HT1080 (cell line): ENCODE results near the gene JMJD8. TPM values are rescaled to one million over a fixed set of nuclear protein-coding genes. Genes with fewer than 3 reads are reported as not detected.

Experiments used
- DNase-seq: peaks from one replicate; pipeline ENCODE4 v3.0.0-alpha.2; 2015; ENCODE audit warnings: low read depth
- polyA plus RNA-seq, 2 experiments: library from polyadenylated mRNA; depleted of rRNA; stranded (reverse); fragments of >200 nt; gene quantifications; 2 replicates each; pipeline ENCODE4 v1.2.3, GENCODE V29; 2015
- total RNA-seq: library from RNA; depleted of rRNA; stranded (reverse); fragments of >200 nt; shearing (Covaris generic); gene quantifications from 2 replicates; pipeline ENCODE4 v1.2.3, GENCODE V29; 2014; rRNA removed

The JMJD8 gene
- 43.0 and 46.2 TPM in 2 replicates for total RNA-seq
- polyA plus RNA-seq (2015; cell fraction: cytosol; rRNA removed), result 61.9 and 70.5 TPM in 2 replicates
- 63.7 and 64.1 TPM in 2 replicates for polyA plus RNA-seq (2015; cell fraction: nucleus; rRNA removed)

GRCh38 chr16:684071-684794, at the start of gene JMJD8:
JMJD8 (minus strand) TSS chr16:684334; CDS start chr16:684319, 15 bp downstream.
- DNase-seq, result peak; percentile 84

GRCh38 chr16:733382-734207, 49.5 kb upstream of the JMJD8 start:
- no peak for DNase-seq

GRCh38 chr16:732936-733335, 48.8 kb upstream of the JMJD8 start:
- no peak for DNase-seq

GRCh38 chr16:732332-732731, 48.2 kb upstream of the JMJD8 start:
- DNase-seq, result no peak

GRCh38 chr16:730666-731509, 46.8 kb upstream of the JMJD8 start:
- DNase-seq, result no peak

GRCh38 chr16:729768-730665, 45.9 kb upstream of the JMJD8 start:
- no peak for DNase-seq

- DNase-seq, result no peak
Observed at GRCh38 chr16:728890-729744, 45.0 kb upstream of the JMJD8 start.

GRCh38 chr16:728131-728889, 44.2 kb upstream of the JMJD8 start:
- DNase-seq, result peak; percentile 83

- no peak for DNase-seq
Observed at GRCh38 chr16:727291-727977, 43.3 kb upstream of the JMJD8 start.

- peak; percentile 54 for DNase-seq
Observed at GRCh38 chr16:726438-727290, 42.5 kb upstream of the JMJD8 start, which contains the start of the genes CCDC78 and HAGHL. CCDC78 (minus strand) TSS chr16:726443; CDS start chr16:726367, 76 bp downstream. HAGHL (plus strand) TSS chr16:727106; CDS start chr16:727510, 404 bp downstream.

- DNase-seq, result no peak
Observed at GRCh38 chr16:726188-726437, 42.0 kb upstream of the JMJD8 start.

- DNase-seq, result no peak
Observed at GRCh38 chr16:725463-726187, 41.5 kb upstream of the JMJD8 start.

- DNase-seq, result no peak
Observed at GRCh38 chr16:725041-725376, 40.9 kb upstream of the JMJD8 start.

GRCh38 chr16:724188-725040, 40.3 kb upstream of the JMJD8 start:
- no peak for DNase-seq

GRCh38 chr16:723695-724094, 39.6 kb upstream of the JMJD8 start:
- no peak for DNase-seq
